HTERT RPE-1 (cell line): ENCODE measurements around the gene TMEM62.
"Not testable (repeated sequence)": the region's sequence is repeated elsewhere in the genome, so short reads cannot be mapped to it uniquely, and the experiment has no call there.

Experiments used
- in situ Hi-C: fragments of 300-500 bp; cut with MboI; formaldehyde crosslinking; loops from 4 replicates; pipeline ENCODE4 v1.14.3; 2020; ENCODE audit warnings: low sequenced_read_pairs

TMEM62 gene

GRCh38 chr15:43175656-43176309 is 42.4 kb downstream of the TMEM62 start:
- in situ Hi-C loops: not testable (repeated sequence)

- in situ Hi-C loops: not testable (repeated sequence)
These were observed 43.8 kb downstream of the TMEM62 start for GRCh38 chr15:43177147-43177546.

GRCh38 chr15:43183270-43183669 is 49.9 kb downstream of the TMEM62 start:
- in situ Hi-C loops: no loop called here

GRCh38 chr15:43184407-43185124 is 51.2 kb downstream of the TMEM62 start:
- in situ Hi-C loops: no loop called here

- in situ Hi-C loops: no loop called here
These were observed 52.0 kb downstream of the TMEM62 start, which contains the start of gene CCNDBP1 for GRCh38 chr15:43185157-43186002. TSS of gene CCNDBP1 (plus strand) at chr15:43185403. CDS start at chr15:43185499, 96 bp downstream.

GRCh38 chr15:43186003-43186353 is 52.6 kb downstream of the TMEM62 start:
- in situ Hi-C loops: no loop called here

- in situ Hi-C loops: no loop called here
These were observed 54.3 kb downstream of the TMEM62 start for GRCh38 chr15:43187544-43188155.

- in situ Hi-C loops: no loop called here
These were observed 55.9 kb downstream of the TMEM62 start for GRCh38 chr15:43189296-43189695.

GRCh38 chr15:43190178-43190577 is 56.8 kb downstream of the TMEM62 start:
- in situ Hi-C loops: no loop called here

- in situ Hi-C loops: no loop called here
These were observed 60.3 kb downstream of the TMEM62 start for GRCh38 chr15:43193710-43194109.

GRCh38 chr15:43194795-43195194 is 61.4 kb downstream of the TMEM62 start:
- in situ Hi-C loops: no loop called here

- in situ Hi-C loops: no loop called here
These were observed 63.6 kb downstream of the TMEM62 start for GRCh38 chr15:43196760-43197548.

- in situ Hi-C loops: not testable (repeated sequence)
These were observed 64.4 kb downstream of the TMEM62 start for GRCh38 chr15:43197773-43198172.

GRCh38 chr15:43198556-43198955 is 65.2 kb downstream of the TMEM62 start:
- in situ Hi-C loops: not testable (repeated sequence)

GRCh38 chr15:43198992-43199391 is 65.6 kb downstream of the TMEM62 start:
- in situ Hi-C loops: no loop called here

- in situ Hi-C loops: no loop called here
These were observed 66.6 kb downstream of the TMEM62 start for GRCh38 chr15:43199945-43200488.

- in situ Hi-C loops: no loop called here
These were observed 70.9 kb downstream of the TMEM62 start for GRCh38 chr15:43204016-43204901.

GRCh38 chr15:43206054-43206453 is 72.7 kb downstream of the TMEM62 start:
- in situ Hi-C loops: no loop called here

GRCh38 chr15:43207024-43207423 is 73.6 kb downstream of the TMEM62 start:
- in situ Hi-C loops: no loop called here
